ENCODE data around the gene SHC3. TPM values are rescaled to one million over a fixed set of nuclear protein-coding genes. Genes with fewer than 3 reads are reported as not detected.

The SHC3 gene
- total and polyA plus RNA-seq, 2 of the 4 experiments (the other 2 are of a cell fraction): 4.5 to 13.3 TPM

DNA sequence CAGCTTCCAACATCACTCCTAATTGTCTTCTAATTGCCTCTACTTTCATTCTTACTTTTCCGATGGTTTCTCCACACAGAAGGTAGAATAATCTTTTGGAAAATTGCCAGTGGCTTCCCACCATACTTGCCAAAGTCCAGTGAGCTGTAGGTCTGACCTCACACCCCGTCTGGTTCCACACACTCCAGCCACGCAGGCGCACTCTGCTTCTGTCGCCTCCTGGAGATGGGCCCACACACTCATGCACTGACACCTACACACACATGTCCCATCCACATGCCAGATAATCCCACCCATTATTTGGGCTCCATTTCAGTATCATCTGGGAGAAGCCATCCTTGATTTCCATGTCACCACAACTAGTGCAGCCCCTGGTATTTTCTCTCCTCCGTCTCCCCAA lies 12.7 kb downstream of the SHC3 start:
- TF ChIP-seq CHD1 (IDR thresholded peaks at IDR 0.05; ENCODE audit: low read depth, low read length) (no peak), POLR2A (IDR thresholded peaks at IDR 0.05; ENCODE audit: low read depth, low read length) (no peak), CEBPB (IDR thresholded peaks at IDR 0.05; ENCODE audit: low read depth, low read length) (no peak), MAFK (IDR thresholded peaks at IDR 0.05; ENCODE audit: low read depth, low read length) (no peak), FOS (IDR thresholded peaks at IDR 0.05; ENCODE audit: low read depth, low read length) (no peak), RAD21 (IDR thresholded peaks at IDR 0.05; ENCODE audit: low read length) (no peak), SMC3 (IDR thresholded peaks at IDR 0.05; ENCODE audit: low read depth, low read length) (no peak), MXI1 (IDR thresholded peaks at IDR 0.05; ENCODE audit: borderline replicate concordance, low read depth, low read length) (no peak), BHLHE40 (IDR thresholded peaks at IDR 0.05; ENCODE audit: low read depth, low read length) (no peak), NFE2L2 (IDR thresholded peaks at IDR 0.05; ENCODE audit: low read depth, low read length) (no peak), RFX5 (IDR thresholded peaks at IDR 0.05; ENCODE audit: low read depth, low read length) (no peak), RCOR1 (IDR thresholded peaks at IDR 0.05; ENCODE audit: insufficient replicate concordance, low read length) (no peak), MAZ (IDR thresholded peaks at IDR 0.05; ENCODE audit: borderline replicate concordance, low read depth, low read length) (no peak)
- TF ChIP-seq, protein P1, sequence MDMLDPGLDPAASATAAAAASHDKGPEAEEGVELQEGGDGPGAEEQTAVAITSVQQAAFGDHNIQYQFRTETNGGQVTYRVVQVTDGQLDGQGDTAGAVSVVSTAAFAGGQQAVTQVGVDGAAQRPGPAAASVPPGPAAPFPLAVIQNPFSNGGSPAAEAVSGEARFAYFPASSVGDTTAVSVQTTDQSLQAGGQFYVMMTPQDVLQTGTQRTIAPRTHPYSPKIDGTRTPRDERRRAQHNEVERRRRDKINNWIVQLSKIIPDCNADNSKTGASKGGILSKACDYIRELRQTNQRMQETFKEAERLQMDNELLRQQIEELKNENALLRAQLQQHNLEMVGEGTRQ (IDR thresholded peaks at IDR 0.05; ENCODE audit: low read depth, low read length): no peak
- TF ChIP-seq, protein P2, sequence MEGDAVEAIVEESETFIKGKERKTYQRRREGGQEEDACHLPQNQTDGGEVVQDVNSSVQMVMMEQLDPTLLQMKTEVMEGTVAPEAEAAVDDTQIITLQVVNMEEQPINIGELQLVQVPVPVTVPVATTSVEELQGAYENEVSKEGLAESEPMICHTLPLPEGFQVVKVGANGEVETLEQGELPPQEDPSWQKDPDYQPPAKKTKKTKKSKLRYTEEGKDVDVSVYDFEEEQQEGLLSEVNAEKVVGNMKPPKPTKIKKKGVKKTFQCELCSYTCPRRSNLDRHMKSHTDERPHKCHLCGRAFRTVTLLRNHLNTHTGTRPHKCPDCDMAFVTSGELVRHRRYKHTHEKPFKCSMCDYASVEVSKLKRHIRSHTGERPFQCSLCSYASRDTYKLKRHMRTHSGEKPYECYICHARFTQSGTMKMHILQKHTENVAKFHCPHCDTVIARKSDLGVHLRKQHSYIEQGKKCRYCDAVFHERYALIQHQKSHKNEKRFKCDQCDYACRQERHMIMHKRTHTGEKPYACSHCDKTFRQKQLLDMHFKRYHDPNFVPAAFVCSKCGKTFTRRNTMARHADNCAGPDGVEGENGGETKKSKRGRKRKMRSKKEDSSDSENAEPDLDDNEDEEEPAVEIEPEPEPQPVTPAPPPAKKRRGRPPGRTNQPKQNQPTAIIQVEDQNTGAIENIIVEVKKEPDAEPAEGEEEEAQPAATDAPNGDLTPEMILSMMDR (conservative IDR thresholded peaks at IDR 0.05; ENCODE audit: low read depth, low read length): no peak
- TF ChIP-seq, protein P3, sequence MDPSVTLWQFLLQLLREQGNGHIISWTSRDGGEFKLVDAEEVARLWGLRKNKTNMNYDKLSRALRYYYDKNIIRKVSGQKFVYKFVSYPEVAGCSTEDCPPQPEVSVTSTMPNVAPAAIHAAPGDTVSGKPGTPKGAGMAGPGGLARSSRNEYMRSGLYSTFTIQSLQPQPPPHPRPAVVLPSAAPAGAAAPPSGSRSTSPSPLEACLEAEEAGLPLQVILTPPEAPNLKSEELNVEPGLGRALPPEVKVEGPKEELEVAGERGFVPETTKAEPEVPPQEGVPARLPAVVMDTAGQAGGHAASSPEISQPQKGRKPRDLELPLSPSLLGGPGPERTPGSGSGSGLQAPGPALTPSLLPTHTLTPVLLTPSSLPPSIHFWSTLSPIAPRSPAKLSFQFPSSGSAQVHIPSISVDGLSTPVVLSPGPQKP (IDR thresholded peaks at IDR 0.05; ENCODE audit: borderline replicate concordance, low read depth, low read length): no peak
- Histone ChIP-seq H2AK9ac (replicated peaks; ENCODE audit: low read depth, low read length, poor library complexity) (peak overlapping the region; percentile 8), H3K4me1 (ENCODE audit: control insufficient read depth, insufficient read depth, low read length) (no peaks in the 10 kb centered on the region), H3K4me2 (ENCODE audit: low read depth, low read length) (no peak overlapping the region), H2BK5ac (ENCODE audit: low read depth, low read length, poor library complexity, severe bottlenecking) (no peak overlapping the region), H3K9ac (ENCODE audit: low read depth, low read length) (no peak overlapping the region), H3K4me3 (ENCODE audit: insufficient read depth, low read depth, low read length) (no peak overlapping the region), H3K18ac (ENCODE audit: low read depth, low read length) (no peak overlapping the region), H3K14ac (replicated peaks; ENCODE audit: low read depth, low read length) (no peak overlapping the region), H2BK15ac (ENCODE audit: low read depth, low read length) (no peak overlapping the region), H2BK20ac (ENCODE audit: low read depth, low read length) (no peak overlapping the region), H3K9me3 (ENCODE audit: control insufficient read depth, insufficient read depth, low read length) (no peaks in the 10 kb centered on the region), H3K9me1 (ENCODE audit: insufficient read depth, low read length) (peaks cover 5% of the 10 kb centered on the region), H4K20me1 (ENCODE audit: insufficient read depth, low read length) (no peaks in the 10 kb centered on the region; the same call in none of the 2 replicates), H2BK120ac (ENCODE audit: low read depth, low read length) (no peak overlapping the region), H2AFZ (replicated peaks; ENCODE audit: low read length, poor library complexity) (no peak overlapping the region), H2AK5ac (ENCODE audit: low read depth, low read length) (no peak overlapping the region), H3K4ac (ENCODE audit: low read depth, low read length) (no peak overlapping the region), H4K5ac (ENCODE audit: low read depth, low read length) (no peak overlapping the region), H3K27me3 (ENCODE audit: control insufficient read depth, insufficient read depth, low read length) (no peaks in the 10 kb centered on the region), H4K91ac (ENCODE audit: insufficient read depth, low read depth, low read length) (no peak overlapping the region), H4K8ac (ENCODE audit: low read depth in 2 of 2, low read length in 2 of 2) (no peak overlapping the region), H3K27ac (ENCODE audit: insufficient read depth, low read length) (no peak overlapping the region), H3K79me1 (ENCODE audit: low read depth in 1 of 2, low read length in 2 of 2) (peaks cover 24 to 52% of the 10 kb centered on the region in 2 experiments), H3K23ac (ENCODE audit: low read depth, low read length) (no peak overlapping the region), H3K36me3 (ENCODE audit: control insufficient read depth, insufficient read depth, low read length) (no peaks in the 10 kb centered on the region; the same call in 1 of the 2 replicates), H3K56ac (ENCODE audit: extremely low read depth, insufficient read depth, low read length) (no peak overlapping the region)
- no peak for DNase-seq
- intact Hi-C loops (cut with micrococcal nuclease) (no loop called here), in situ Hi-C loops (cut with MboI; ENCODE audit: low sequenced_read_pairs) (no loop called here), dilution Hi-C loops (cut with HindIII; ENCODE audit: low sequenced_read_pairs, unreplicated experiment) (no loop called here)
- ATAC-seq (ENCODE audit: low read depth): no peak
- 76% methylated on average over 4 of the region's 6 CpGs; no CpG with 5 or more reads in 1 of the 2 experiments for WGBS, 2 experiments (ENCODE audit: extremely low coverage in 2 of 2, insufficient read length in 1 of 2)
- BruUV-seq (replicated peaks): no TSS peak
- ChIA-PET CTCF (no interaction called here), POLR2A (ENCODE audit: unreplicated experiment) (no interaction called here)
